Erythroblast (primary cell): ENCODE data around the gene CNGA4.

Experiments used
- GATA1 ChIP-seq: IDR thresholded peaks from 2 replicates; pipeline ENCODE4 v1.6.1; 2011; ENCODE audit warnings: low read depth, mild to moderate bottlenecking, control low read depth, low read length, moderate library complexity
- POLR2A ChIP-seq: IDR thresholded peaks from 2 replicates; pipeline ENCODE4 v1.6.1; 2011; ENCODE audit warnings: mild to moderate bottlenecking, low read length

DNA sequence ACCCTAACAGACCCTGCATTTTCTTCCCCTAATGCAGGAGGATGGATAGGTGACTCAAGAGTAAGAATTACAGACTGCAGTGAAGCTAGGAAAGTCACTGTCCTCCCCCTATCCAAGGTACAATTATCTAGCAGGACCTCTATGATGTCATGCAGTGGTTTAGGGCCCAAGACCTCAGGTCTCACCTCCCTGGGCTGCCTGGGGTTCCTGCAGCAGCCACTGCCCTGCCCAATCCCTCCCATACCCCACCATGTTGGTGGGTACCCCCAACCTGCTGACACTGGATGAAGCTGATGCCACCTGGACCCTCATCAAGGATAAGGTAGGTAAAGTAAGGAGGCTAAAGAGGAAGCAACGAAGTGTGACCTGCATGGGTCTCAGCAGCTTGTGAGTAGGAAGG lies 33.5 kb upstream of the CNGA4 start, which contains the start of gene C11orf42:
- no peak for TF ChIP-seq POLR2A
- TF ChIP-seq GATA1 = no peak
